Osteocyte (in vitro differentiated cells): ENCODE results near the gene GPR171. TPM values are rescaled to one million over a fixed set of nuclear protein-coding genes. Genes with fewer than 3 reads are reported as not detected.
"Not testable (repeated sequence)": the region's sequence is repeated elsewhere in the genome, so short reads cannot be mapped to it uniquely, and the experiment has no call there.

Experiments
- DNase-seq: peaks from one replicate; pipeline ENCODE4 v3.0.0; 2021; ENCODE audit warnings: mixed read lengths; ENCODE audit not compliant: unreplicated experiment; ENCODE audit errors: extremely low spot score
- H3K27ac Mint-ChIP-seq: one replicate; pipeline ENCODE4 v1.8.0; 2021; ENCODE audit warnings: mild to moderate bottlenecking, mixed read lengths; ENCODE audit not compliant: unreplicated experiment
- H3K27me3 Mint-ChIP-seq: one replicate; pipeline ENCODE4 v1.8.0; 2021; ENCODE audit warnings: mixed read lengths; ENCODE audit not compliant: unreplicated experiment
- H3K36me3 Mint-ChIP-seq: one replicate; pipeline ENCODE4 v1.8.0; 2021; ENCODE audit warnings: mixed read lengths; ENCODE audit not compliant: unreplicated experiment
- H3K4me1 Mint-ChIP-seq: one replicate; pipeline ENCODE4 v1.8.0; 2021; ENCODE audit warnings: mixed read lengths; ENCODE audit not compliant: unreplicated experiment
- H3K4me3 Mint-ChIP-seq: one replicate; pipeline ENCODE4 v1.8.0; 2021; ENCODE audit warnings: mild to moderate bottlenecking, moderate library complexity, mixed read lengths; ENCODE audit not compliant: unreplicated experiment
- H3K9me3 Mint-ChIP-seq: one replicate; pipeline ENCODE4 v1.8.0; 2021; ENCODE audit warnings: mixed read lengths; ENCODE audit not compliant: unreplicated experiment
- total RNA-seq: library from RNA; stranded (reverse); gene quantifications from 2 replicates; pipeline ENCODE4 v1.2.1, GENCODE V29; 2021
- TF ChIP-seq, protein P1 (sequence below): fragments of 200-600 bp; sonication (generic); IDR thresholded peaks from 2 replicates; pipeline ENCODE4 v1.5.0; 2021; ENCODE audit warnings: antibody characterized with exemption, mild to moderate bottlenecking, moderate library complexity

GPR171 gene
- total RNA-seq, 1 donor from 2014 or later, result not detected

DNA sequence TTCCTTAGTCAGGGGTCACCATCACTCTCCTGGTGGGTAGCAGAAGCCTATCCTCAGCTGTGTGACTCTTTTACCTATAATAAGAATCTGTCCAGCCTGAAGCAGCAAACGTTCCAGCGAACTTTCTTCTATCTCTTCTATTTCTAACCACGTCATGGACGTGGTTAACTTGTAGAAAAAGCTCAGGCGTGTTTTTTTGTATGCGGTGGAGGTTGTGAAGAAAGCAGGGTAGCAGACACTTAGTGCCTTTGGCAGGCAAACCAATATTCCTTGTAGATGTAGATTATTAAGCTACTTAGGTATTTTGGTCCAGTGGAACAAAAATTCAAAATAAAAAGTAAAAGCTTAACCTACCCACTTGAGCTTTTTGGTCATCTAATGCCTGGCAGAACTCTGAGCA, 31.8 kb upstream of the GPR171 start:
- no peaks in the 10 kb centered on the region for H3K9me3 Mint-ChIP-seq
- H3K4me3 Mint-ChIP-seq, result no peak overlapping the region
- H3K4me1 Mint-ChIP-seq, result peaks cover 5% of the 10 kb centered on the region
- H3K27ac Mint-ChIP-seq, result no peak overlapping the region
- H3K27me3 Mint-ChIP-seq, result no peaks in the 10 kb centered on the region
- DNase-seq, result no peak
- TF ChIP-seq, protein P1, sequence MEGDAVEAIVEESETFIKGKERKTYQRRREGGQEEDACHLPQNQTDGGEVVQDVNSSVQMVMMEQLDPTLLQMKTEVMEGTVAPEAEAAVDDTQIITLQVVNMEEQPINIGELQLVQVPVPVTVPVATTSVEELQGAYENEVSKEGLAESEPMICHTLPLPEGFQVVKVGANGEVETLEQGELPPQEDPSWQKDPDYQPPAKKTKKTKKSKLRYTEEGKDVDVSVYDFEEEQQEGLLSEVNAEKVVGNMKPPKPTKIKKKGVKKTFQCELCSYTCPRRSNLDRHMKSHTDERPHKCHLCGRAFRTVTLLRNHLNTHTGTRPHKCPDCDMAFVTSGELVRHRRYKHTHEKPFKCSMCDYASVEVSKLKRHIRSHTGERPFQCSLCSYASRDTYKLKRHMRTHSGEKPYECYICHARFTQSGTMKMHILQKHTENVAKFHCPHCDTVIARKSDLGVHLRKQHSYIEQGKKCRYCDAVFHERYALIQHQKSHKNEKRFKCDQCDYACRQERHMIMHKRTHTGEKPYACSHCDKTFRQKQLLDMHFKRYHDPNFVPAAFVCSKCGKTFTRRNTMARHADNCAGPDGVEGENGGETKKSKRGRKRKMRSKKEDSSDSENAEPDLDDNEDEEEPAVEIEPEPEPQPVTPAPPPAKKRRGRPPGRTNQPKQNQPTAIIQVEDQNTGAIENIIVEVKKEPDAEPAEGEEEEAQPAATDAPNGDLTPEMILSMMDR, result no peak
- no peaks in the 10 kb centered on the region for H3K36me3 Mint-ChIP-seq

DNA sequence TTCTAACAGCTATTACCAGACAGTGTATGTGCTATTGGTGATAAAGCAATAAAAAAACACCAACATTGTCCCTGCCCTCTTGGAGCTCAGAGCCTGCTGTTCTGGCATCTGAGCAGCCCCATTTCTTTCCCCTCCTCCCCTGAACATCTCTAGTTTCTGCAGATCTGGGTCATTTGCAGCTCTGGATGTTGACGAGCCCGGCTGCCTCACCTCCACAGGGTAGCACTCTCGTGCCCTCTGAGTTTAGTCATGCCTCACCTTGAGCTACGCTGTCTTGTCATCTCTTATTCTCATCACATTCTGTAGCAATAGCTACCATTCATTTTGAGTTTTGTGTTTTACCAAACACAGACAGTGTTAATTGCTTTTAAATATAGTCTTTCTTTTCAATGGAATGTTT, 30.0 kb upstream of the GPR171 start:
- peaks cover 17% of the 10 kb centered on the region for H3K4me1 Mint-ChIP-seq
- no peaks in the 10 kb centered on the region for H3K27me3 Mint-ChIP-seq
- TF ChIP-seq, protein P1, result no peak
- H3K9me3 Mint-ChIP-seq, result no peaks in the 10 kb centered on the region
- no peak overlapping the region for H3K4me3 Mint-ChIP-seq
- H3K36me3 Mint-ChIP-seq, result no peaks in the 10 kb centered on the region
- no peak overlapping the region for H3K27ac Mint-ChIP-seq
- no peak for DNase-seq

DNA sequence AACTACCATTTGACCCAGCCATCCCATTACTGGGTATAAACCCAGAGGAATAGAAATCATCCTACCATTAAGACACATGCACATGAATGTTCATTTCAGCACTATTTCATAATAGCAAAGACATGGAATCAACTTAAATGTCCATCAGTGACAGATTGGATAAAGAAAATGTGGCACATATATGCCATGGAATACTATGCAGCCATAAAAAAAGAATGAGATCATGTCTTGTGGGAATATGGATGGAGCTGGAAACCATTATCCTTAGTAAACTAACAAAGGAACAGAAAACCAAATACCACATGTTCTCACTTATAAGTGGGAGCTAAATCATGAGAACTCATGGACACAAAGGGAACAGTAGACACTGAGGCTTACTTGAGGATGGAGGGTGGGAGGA, 29.4 kb upstream of the GPR171 start:
- H3K4me1 Mint-ChIP-seq, result peaks cover 22% of the 10 kb centered on the region
- not testable (repeated sequence) for H3K9me3 Mint-ChIP-seq, H3K4me3 Mint-ChIP-seq, H3K36me3 Mint-ChIP-seq, H3K27me3 Mint-ChIP-seq, H3K27ac Mint-ChIP-seq, DNase-seq

DNA sequence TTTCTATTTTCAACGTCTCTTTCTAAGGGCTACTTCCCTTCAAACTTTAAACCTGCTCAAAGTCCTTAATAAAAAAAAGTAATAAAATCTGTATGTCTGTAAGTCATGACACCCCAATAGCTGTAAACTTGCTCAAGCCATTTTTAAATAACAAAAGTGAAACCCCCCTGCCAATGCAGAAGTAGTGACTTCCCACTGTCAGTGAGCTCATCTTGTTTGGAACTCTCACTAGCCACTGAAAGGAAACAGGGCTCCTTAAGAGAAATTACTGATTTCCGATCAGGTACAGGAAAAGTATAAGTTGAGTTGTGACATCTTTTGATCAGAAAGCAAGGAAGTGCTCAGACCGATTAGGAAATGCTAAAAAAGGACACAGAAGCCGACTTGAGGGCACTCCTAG, 27.6 kb upstream of the GPR171 start:
- no peaks in the 10 kb centered on the region for H3K36me3 Mint-ChIP-seq
- H3K27me3 Mint-ChIP-seq, result no peaks in the 10 kb centered on the region
- peaks cover 36% of the 10 kb centered on the region for H3K4me1 Mint-ChIP-seq
- no peaks in the 10 kb centered on the region for H3K9me3 Mint-ChIP-seq
- TF ChIP-seq, protein P1, result no peak
- H3K27ac Mint-ChIP-seq, result no peak overlapping the region
- no peak overlapping the region for H3K4me3 Mint-ChIP-seq
- no peak for DNase-seq

DNA sequence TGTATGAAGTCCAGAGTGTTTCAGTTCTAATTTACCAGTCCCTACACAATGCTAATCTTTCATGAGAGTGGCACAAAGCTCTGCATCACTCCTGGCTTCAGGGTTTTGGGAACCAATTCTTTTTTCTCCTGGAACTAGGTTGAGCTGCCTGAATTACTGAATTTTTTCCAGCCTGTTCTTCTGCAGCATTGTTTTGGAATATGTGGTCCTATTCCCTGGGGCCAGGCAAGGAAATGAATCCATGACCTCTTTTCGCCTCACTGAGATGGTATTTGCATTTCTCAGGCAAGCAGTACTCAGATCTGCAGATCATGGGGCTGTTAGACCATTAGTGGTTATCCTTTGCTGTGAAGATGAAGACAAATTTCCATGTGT, 25.6 kb upstream of the GPR171 start:
- peaks cover 36% of the 10 kb centered on the region for H3K4me1 Mint-ChIP-seq
- H3K4me3 Mint-ChIP-seq, result no peak overlapping the region
- no peaks in the 10 kb centered on the region for H3K27me3 Mint-ChIP-seq
- H3K9me3 Mint-ChIP-seq, result no peaks in the 10 kb centered on the region
- TF ChIP-seq, protein P1, result no peak
- H3K27ac Mint-ChIP-seq, result peak overlapping the region; percentile 82
- no peaks in the 10 kb centered on the region for H3K36me3 Mint-ChIP-seq
- DNase-seq, result no peak
